OCI-M2 (cell line): ENCODE data around the gene ZNF423.

Experiments
- DNase-seq: peaks from one replicate; lab custom pipeline; 2025; ENCODE audit not compliant: unreplicated experiment; lab: John Stamatoyannopoulos, UW

Gene ZNF423

GRCh38 chr16:49542946-49543630 is 312.8 kb downstream of the ZNF423 start:
- no peak for DNase-seq

- DNase-seq = no peak
Measured at GRCh38 chr16:49542391-49542891, 313.5 kb downstream of the ZNF423 start.

DNA sequence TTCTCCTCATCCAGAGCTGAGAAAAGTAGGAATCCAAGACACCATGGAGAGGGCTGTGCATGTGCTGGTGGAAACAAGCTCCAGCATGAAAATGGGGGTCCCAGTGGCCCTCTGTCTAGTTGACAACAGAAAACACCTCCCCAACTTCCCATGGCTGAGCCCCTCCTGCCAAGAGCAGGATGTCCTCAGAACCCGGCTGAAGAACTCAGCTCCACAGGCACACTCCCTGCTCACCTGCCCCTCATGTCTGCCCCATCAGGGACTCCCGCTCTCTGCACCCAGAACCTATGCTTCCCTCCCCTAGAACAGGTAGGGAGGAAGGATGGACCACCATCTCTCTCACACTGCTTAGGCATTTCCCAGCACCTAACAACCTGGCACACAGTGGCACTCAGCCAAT is 315.1 kb downstream of the ZNF423 start:
- no peak for DNase-seq

DNA sequence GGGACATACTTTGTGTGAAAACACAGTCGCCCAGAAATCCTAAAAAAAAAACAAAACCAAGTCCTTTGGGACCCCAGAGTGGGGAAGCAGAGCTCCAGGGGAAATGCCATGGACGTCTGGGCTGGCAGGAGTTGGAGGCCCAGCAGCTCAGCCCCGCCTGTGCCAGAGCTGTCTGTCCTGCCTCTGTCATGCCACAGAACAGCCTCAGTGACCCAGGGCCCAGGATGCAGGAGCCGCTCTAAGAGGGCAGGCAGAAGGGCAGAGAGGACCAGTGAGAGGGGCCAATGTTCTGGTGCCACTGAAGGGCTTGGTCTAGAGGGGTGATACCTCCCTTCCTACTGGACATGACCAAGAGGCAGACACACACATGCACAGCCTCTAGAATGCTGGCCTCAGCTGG is 316.2 kb downstream of the ZNF423 start:
- DNase-seq = no peak

DNA sequence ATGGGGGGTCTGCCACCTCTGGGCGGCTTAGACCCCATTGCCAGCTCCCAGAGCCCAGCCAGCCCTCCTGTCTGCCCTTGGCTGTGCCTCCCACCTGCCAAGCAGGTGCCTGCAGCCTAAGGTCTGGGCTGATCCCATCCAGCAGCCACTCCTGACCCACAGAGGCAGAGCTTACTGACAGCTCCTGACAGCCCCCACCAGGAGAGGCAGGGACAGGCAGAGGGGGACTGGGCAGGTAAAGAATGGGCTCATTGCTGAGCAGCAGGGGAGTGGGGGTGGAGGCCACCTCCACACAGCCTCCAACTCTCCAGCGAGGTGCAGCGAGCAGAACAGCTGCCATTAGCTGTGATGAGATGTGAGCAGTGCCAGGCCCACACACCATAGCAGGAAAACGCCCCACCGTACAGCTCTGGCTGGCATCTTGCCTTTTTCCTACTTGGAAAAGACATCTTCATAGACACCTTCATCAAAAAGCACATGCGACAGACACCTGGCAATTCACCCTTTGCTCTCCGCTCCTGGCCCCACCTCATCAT is 317.9 kb downstream of the ZNF423 start:
- no peak for DNase-seq

GRCh38 chr16:49534901-49535610 is 320.9 kb downstream of the ZNF423 start:
- no peak for DNase-seq

- DNase-seq = no peak
Measured at GRCh38 chr16:49533422-49533821, 322.5 kb downstream of the ZNF423 start.

DNA sequence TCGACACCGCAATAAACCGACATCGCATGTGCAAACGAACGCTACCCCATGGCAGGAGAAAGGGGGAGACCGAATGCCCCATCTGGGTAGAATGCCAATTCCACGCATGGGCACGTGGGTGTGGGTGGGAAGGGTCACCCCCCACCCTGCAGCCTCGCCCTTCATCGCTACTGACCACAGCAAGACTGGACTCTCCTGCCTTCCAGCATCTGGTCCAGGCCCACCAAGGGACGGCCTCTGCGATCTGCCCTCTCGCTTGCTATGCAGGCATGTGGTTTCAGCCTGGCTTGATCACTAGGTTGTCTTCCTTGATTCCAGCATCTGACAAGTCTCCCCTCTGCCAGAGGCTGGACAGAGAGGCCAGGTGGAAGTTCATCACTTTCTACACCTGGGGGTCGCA is 323.0 kb downstream of the ZNF423 start:
- DNase-seq = no peak

GRCh38 chr16:49531931-49532840 is 323.7 kb downstream of the ZNF423 start:
- DNase-seq = no peak

GRCh38 chr16:49531425-49531824 is 324.5 kb downstream of the ZNF423 start:
- DNase-seq = no peak

GRCh38 chr16:49530427-49530970 is 325.4 kb downstream of the ZNF423 start:
- DNase-seq = no peak

GRCh38 chr16:49529411-49530045 is 326.4 kb downstream of the ZNF423 start:
- DNase-seq = no peak

DNA sequence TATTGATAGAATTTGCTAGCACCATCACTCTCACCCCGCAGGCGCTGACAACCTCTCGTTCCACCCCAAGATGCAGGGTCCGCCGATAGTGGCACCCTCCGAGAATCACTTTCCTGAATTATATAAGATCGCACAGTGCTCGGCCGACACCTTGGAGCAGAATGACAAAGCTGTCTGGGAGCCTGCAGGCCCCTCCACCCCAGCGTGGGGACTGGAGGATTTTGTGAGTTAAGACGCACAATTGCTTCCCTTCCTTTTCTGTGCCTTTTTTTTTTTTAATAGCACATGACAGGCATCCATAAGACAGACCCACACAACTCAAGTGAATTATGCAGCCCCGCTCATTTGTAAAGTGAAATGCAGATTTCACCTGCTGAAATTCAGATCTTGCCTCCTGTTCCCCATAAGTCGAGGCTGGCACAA is 327.0 kb downstream of the ZNF423 start:
- no peak for DNase-seq

- DNase-seq = no peak
Measured at GRCh38 chr16:49528060-49528865, 327.6 kb downstream of the ZNF423 start.

DNA sequence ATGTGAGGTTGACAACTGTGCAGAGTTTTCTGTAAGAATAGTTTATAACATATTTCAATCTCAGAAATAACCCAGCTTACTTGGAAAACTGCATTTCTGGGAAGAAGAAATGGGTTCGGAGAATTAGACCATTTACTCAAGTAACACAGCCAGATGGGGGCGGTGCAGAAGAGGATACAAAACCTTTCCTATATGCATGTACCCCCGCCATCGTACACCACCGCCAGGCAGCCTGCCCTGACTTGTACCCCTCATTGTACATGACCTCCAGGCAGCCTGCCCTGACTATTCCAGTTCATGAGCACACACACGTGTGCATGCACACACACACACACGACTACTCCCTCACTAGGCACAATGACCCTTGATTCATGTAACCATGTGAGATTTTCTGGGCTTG is 328.3 kb downstream of the ZNF423 start:
- no peak for DNase-seq

GRCh38 chr16:49526860-49527365 is 329.0 kb downstream of the ZNF423 start:
- DNase-seq = no peak

DNA sequence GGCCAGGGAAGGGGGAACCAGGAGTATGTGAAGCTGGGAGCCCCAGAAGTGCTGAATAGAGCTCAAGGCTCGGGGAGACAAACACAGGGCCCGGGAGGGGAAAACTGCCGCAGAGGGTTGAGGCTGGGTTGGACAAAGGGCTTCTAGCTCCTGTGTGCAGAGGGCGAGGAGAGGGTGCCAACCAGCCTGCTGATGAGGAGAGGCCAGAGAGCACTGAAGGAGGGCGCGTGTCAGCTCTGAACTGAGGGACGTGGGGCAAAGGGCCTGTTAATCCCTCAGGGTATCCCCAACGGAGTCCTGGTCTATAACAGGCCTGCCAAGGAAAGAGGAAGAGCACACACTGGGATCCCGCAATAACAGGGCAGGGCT is 331.0 kb downstream of the ZNF423 start:
- no peak for DNase-seq

- DNase-seq = no peak
Measured at GRCh38 chr16:49524216-49524946, 331.5 kb downstream of the ZNF423 start.
